ENCODE measurements around the gene B4GAT1.

B4GAT1 gene

GRCh38 chr11:66338276-66339161 is 8.9 kb downstream of the B4GAT1 start:
- in situ Hi-C loops (cut with HindIII; ENCODE audit: low sequenced_read_pairs) = no loop called here

- in situ Hi-C loops (cut with HindIII; ENCODE audit: low sequenced_read_pairs) = no loop called here
Observed at GRCh38 chr11:66337103-66337899, 10.1 kb downstream of the B4GAT1 start.

GRCh38 chr11:66336234-66337102 is 11.0 kb downstream of the B4GAT1 start, which contains the start of gene RIN1:
Gene RIN1 (minus strand): TSS chr11:66336434. CDS start chr11:66336402, 32 bp downstream.
- in situ Hi-C loops (cut with HindIII; ENCODE audit: low sequenced_read_pairs) = no loop called here

- in situ Hi-C loops (cut with HindIII; ENCODE audit: low sequenced_read_pairs) = no loop called here
Observed at GRCh38 chr11:66335531-66336233, 11.7 kb downstream of the B4GAT1 start.

- in situ Hi-C loops (cut with HindIII; ENCODE audit: low sequenced_read_pairs) = loop anchor here (5.0 kb wide), 2 partner anchors 53 to 97 kb away; no protein-coding TSS in a partner anchor
Observed at GRCh38 chr11:66334605-66335442, 12.6 kb downstream of the B4GAT1 start.

GRCh38 chr11:66333896-66334604 is 13.4 kb downstream of the B4GAT1 start:
- in situ Hi-C loops (cut with HindIII; ENCODE audit: low sequenced_read_pairs) = loop anchor here (5.0 kb wide), 2 partner anchors 52 to 98 kb away; no protein-coding TSS in a partner anchor

GRCh38 chr11:66333220-66333877 is 14.1 kb downstream of the B4GAT1 start:
- in situ Hi-C loops (cut with HindIII; ENCODE audit: low sequenced_read_pairs) = loop anchor here (5.0 kb wide), 2 partner anchors 51 to 99 kb away; no protein-coding TSS in a partner anchor

GRCh38 chr11:66332371-66333219 is 14.8 kb downstream of the B4GAT1 start:
- in situ Hi-C loops (cut with HindIII; ENCODE audit: low sequenced_read_pairs) = loop anchor here (5.0 kb wide), 2 partner anchors 50 to 100 kb away; no protein-coding TSS in a partner anchor

GRCh38 chr11:66331542-66332370 is 15.7 kb downstream of the B4GAT1 start:
- in situ Hi-C loops (cut with HindIII; ENCODE audit: low sequenced_read_pairs) = loop anchor here (5.0 kb wide), 2 partner anchors 49 to 101 kb away; no protein-coding TSS in a partner anchor

- in situ Hi-C loops (cut with HindIII; ENCODE audit: low sequenced_read_pairs) = loop anchor here (5.0 kb wide), 2 partner anchors 49 to 101 kb away; no protein-coding TSS in a partner anchor
Observed at GRCh38 chr11:66330931-66331330, 16.5 kb downstream of the B4GAT1 start.

- in situ Hi-C loops (cut with HindIII; ENCODE audit: low sequenced_read_pairs) = no loop called here
Observed at GRCh38 chr11:66329165-66329673, 18.2 kb downstream of the B4GAT1 start.

GRCh38 chr11:66328302-66329144 is 18.9 kb downstream of the B4GAT1 start:
- in situ Hi-C loops (cut with HindIII; ENCODE audit: low sequenced_read_pairs) = no loop called here

GRCh38 chr11:66328031-66328301 is 19.5 kb downstream of the B4GAT1 start:
- in situ Hi-C loops (cut with HindIII; ENCODE audit: low sequenced_read_pairs) = no loop called here

- in situ Hi-C loops (cut with HindIII; ENCODE audit: low sequenced_read_pairs) = no loop called here
Observed at GRCh38 chr11:66327171-66328030, 20.0 kb downstream of the B4GAT1 start.

Data from endothelial cell of hepatic sinusoid (primary cell).